Activated T-cell treated with anti-CD3 and anti-CD28 coated beads for 1 hour (primary cell): ENCODE data around the gene GNB5.
A peak's percentile ranks its signal among the peaks of the same experiment; 100 is the strongest.
"Not testable (repeated sequence)": the region's sequence is repeated elsewhere in the genome, so short reads cannot be mapped to it uniquely, and the experiment has no call there.

Experiments used
- DNase-seq: peaks from one replicate; pipeline ENCODE4 v3.0.0-alpha.2; 2020; ENCODE audit warnings: low read depth

Gene GNB5

DNA sequence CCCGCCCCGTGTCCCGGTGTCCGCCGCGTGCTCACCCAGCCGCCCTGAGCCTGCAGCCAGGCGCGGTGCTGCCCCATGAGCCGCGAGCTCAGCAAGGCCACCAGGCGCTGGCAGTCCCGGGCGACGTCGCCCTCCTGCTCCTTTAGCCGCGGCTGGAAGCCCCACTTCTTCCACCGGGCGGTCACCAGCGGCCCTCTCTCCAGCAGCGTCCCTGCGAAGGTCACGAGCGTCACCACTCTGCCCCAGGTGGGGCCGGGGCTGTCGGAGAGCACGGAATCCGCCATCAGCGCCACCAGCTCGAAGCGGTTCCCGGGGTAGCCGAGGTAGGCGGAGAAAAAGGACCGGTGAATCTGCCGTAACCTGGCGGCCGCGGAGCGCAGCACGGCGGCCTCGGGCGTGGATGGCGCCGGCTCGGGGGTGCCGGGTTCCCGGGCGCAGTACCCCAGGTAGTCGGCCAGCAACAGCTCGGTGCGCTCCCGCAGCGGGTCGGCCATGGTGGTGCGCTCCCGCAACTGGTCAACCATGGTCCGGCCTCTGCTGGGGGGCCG, 78.9 kb downstream of the GNB5 start:
- peak; percentile 37 for DNase-seq

DNA sequence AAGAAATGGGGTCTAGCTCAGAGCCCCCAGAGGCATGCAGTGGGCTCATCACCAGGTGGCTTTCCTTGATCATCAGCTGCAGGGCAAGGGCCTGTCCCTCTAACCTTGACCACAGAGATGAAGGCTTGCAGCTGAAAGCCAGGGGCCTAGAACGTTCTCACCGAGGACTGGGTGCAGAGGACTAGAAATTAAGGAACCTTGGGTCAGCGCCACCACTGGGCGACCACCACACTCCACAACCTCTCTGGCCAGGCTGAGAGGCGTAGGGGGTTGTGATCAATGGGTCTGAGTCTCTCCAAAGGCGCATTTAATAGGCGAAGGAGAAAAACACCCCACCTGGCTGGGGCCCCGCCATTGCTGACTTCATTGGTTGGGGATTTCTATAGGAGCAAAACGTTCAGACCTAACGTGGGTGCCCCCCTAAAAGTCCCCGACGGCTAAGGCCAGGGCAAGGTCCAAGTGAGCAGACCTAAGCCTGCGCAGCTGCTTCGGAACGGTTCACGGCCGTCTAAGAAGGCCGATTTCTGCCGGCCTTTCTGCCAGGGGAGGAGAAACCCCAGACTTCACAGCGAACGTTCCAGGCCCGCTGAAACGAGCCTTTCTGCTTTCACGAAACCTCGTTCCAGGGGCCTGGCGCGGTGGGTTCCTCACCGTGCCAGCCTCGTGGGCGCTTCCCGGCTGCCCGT, 79.5 kb downstream of the GNB5 start:
- no peak for DNase-seq

DNA sequence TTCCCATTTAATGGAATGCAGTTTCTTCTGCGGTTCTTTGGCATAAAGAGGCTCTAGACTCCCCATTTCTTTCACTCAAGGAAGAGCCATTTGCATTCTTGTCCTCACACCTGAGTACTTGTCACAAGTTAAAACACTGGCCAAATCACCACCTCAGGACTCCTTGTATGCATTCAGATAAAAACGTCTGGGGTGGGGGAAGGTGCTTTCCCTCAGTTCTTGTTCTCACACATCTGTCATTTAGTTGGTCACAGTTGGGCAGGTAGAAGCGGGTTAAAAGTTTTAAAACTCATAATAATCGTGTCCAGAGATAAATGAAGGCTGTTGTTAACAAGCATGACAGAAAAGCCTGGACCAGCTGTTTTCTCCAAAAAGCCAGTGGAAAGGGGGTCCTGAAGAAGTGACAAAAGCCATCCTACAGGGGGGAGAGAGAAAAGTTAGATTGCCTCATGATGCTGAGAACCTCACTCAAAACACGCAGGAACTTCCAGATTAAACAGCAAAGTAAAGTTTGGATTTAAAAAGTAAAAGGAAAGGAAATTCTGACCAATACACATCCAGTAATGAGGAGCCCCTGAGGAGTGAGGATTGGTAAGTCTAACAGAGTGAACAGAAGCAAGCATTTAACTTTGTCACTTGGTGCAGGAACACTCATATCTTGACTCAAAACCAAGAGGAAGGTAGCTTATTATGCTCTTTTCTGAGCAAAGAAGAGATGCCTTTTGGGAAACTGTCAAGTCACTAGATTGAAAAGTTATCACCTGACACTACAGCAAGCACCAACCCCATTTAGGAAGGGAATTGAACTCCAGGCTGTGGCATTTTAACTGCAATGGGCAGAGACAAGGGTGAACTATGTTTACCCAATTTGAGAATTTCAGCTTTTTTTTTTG, 81.4 kb downstream of the GNB5 start:
- DNase-seq = no peak

DNA sequence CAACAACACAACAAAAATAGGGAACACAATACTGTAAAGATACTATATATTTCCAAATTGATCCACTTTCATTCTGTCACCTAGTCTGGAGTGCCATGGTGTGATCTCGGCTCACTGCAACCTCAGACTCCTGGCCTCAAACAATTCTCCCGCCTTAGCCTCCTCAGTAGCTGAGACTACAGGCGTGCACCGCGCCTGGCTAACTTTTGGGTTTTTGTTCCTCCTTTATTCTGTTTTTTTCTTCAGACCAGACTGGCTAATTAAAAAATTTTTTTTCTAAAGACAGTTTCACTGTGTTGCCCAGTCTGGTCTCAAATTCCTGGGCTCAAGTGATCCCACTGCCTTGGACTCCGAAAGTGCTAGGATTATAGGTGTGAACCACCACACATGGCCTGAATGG, 84.0 kb downstream of the GNB5 start:
- DNase-seq = no peak

DNA sequence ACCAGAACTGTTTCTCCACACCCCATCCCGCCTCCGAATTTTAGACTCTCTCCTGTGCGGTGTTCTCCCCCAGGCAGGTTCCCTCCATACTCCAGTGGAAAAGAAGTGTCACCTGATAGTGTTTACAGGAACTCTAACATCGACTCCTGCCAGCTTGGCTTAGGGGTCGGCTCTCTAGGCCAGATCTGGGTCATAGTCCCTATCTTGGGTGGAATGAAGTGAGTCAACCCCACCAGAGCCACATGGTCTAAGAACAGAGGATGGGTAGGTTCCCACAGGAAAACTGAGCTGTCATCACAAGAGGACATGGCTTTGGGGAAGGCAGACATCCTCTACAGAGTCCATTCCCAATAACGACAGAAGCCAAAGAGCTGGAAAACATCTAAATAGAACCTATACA, 84.6 kb downstream of the GNB5 start:
- DNase-seq = no peak

DNA sequence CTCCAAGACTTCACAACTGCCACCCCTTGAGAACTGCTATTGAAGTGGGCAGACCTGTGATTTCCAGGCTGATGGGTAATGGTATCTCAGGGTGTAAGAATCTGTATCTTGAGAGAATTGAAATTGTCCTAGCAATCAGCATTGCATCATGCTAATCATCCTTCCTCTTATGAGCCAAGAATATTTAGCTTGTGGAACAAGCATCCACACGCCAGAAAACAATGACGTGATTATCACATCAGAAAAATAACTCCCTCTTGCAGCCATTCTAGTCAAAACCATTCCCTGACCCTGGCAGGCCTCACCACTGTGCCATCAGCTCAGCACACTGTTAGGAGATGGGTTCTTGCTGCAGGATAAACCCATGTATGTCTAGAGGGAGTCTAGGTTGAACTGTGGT, 85.3 kb downstream of the GNB5 start:
- DNase-seq = no peak

DNA sequence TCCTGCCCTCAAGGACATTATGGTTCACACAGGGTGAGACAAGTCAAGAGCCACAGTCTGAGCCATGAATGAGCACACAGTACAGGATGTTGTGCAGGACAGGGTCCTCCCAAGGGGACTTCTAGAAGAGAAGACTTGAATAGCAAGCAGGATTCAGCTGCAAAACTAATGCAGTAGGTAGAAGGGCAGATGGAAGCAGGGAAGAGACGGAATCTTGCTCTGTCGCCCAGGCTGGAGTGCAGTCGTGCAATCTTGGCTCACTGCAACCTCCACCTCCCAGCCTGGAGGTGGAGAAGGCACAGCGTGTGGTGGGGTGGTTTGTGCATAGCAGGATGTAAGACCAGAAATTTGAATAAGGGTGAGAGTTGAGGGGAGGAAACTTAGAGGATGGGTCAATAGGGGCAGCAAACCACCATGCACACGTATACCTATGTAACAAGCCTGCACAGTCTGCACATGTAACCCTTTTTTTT, 86.6 kb downstream of the GNB5 start:
- DNase-seq = no peak

DNA sequence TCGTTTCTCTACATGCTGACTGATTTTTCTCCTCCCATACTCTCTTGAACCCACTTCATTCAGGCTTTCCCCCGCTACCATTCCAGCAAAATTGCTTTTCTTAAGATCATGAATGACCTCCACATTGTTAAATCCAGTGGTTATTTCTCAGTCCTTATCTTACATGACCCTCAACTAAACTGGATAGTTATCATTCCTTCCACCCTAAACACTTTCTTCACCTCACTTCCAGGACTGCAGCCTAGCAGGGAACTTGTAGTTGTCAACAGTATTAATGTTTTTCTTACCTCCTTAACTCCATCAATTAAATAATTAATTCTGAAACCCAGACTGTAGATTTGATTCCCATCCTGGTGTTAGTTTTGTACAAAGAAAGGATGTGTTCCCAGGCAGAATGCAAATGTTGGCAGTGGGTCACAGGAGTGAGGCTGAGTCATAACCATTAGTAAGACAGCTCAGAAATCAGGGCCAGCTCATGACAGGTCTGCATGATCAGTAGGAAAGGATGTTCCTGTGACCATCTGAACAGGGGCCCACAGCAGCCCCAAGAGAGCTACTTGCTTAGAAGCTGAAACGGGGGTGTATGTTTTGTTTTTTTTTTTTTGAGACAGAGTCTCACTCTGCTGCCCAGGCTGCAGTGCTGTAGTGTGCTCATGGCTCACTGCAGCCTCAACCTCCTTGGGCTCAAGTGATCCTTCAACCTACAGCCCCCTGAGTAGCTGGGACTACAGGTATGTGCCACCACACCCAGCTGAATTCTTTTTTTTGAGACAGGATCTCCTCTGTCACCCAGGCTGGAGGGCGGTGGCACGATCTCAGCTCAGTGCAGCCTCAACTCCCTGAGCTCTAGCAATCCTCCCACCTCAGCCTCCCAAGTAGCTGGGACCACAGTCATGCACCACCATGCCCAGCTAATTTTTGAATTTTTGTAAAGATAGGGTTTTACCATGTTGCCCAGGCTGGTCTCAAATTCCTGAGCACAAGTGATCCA, 87.7 kb downstream of the GNB5 start:
- DNase-seq = no peak

DNA sequence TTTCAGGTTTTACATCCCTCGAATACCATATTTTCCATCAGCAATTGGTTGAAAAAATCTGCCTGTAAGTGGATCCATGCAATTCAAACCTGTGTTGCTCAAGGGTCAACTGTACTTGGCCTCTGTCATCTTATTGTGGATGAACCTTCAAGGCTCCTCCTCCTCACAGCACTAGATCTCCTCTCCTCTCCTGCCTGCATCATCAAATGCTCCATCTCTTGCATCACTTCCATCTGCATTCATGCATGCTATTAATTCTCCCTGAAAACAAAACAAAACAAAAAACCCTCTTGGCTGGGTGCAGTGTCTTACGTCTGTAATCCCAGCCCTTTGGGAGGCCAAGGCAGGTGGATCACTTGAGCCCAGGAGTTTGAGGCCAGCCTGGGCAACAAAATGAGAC, 88.7 kb downstream of the GNB5 start:
- no peak for DNase-seq

DNA sequence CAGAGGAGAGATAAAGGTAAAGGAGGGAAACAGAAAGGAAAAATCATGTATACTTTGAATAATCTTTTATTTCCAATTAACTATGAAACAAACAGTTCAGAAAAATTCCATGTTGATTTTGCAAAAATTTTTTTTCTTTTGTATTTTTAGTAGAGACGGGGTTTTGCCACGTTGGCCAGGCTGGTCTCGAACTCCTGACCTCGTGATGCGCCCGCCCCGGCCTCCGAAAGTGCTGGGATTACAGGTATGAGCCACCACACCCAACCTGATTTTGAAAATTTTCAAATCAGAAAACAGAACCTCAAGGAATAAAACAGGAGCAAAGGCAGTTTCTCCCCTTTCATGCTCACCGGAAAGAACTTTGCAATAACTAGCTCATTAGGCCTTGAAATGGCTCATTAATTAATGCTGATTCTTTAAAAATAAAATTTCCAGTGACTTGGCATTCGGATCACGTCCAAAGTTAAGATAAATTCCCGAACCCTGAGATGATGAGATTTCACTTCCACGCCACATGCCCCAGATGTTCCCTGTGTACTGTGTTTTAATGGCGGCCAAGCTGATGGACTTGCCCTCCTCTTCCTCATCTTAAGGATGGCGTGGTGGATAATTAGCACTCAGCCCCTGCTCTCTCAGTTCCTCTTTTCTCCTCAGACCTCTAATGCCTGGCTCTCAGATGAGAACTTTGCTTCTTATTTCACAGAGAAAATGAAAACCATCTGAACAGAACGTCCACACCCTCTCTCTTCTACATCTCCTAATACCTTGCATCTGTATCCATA, 89.5 kb downstream of the GNB5 start:
- no peak for DNase-seq

DNA sequence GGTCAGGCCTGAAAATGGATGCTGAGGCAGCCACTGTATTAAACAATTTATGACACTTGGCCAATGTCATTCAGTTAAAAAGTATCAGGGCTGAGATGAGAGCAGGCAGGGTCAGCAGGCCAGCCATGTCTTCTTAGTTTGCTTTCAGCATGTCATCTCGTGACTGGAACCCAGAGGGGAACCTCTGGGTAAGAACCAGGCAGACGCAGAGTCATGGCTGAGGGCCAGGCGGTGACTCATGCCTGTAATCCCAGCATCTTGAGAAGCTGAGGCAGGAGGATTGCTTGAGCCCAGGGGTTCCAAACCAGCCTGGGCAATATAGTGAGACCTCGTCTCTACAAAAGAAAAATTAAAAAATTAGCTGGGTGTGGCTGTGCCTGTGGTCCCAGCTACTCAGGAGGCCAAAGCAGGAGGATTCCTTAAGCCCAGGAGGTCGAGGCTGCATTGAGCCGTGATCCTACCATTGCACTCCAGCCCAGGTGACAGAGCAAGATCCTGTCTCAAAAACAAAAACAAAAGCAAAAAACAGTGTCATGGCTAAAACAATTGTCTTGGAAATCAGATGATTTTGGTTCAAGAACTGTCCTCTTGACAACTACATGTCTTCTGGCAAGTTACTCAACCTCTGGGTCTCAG, 90.3 kb downstream of the GNB5 start:
- DNase-seq = no peak

DNA sequence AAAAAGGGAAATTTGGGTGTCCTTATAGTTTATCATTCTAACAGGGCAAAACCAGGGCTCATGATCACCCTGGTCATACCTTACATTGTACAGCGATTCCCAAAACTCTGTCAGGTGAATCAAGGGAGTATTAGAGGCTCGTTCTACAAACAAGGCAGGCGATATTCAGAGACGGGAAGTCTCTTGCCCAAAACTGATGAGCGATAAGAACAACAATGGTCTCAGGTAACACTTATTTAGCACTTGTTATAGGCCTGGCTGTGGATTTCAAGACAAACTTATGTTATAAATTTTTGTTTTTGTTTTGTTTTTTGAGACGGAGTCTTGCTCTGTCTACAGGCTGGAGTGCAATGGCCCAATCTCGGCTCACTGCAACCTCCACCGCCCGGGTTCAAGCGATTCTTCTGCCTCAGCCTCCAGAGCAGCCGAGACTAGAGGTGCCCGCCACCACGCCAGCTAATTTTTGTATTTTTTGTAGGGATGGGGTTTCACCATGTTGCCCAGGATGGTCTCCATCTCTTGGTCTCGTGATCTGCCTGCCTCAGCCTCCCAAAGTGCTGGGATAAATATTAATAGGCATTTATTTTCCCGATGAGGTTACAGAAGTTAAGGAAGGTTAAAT, 91.4 kb downstream of the GNB5 start:
- DNase-seq = no peak

DNA sequence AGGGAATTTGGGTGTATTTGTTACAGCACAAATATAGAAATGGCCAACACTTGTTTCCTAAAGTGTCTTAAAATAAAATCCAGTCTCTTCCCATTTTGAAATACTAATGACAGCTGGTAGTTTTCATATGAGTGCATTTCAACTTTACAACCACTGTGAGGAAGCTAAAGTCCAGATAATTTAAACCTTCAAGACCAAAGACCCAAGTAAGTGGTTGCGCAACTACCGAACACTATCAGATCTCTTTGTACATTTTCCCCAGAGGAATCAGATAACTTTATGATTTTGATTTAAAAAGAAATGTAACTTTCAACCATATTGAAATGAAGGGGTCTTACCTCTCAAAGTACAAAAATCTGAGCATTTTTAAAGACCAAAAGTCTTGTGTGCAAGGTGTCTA, 92.9 kb downstream of the GNB5 start:
- no peak for DNase-seq

DNA sequence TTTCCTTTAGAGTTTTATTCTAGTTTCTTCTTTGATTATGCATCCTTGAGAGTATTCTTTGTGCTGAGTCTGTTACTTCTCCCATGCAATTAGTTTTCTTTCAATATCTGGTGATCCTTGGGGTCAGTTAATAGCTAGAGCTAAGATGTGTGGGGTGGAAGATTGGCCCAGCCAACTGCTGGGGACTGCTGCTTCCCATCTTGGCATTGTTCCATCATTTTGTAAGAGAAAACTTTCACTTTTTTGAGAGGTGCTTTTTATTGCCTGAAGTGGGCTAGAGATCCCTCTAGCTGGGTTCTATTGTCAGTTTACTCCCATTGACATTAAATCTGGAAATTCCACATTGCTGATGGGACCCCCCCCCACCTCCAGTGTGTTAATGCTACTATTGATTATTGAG, 94.0 kb downstream of the GNB5 start:
- no peak for DNase-seq

DNA sequence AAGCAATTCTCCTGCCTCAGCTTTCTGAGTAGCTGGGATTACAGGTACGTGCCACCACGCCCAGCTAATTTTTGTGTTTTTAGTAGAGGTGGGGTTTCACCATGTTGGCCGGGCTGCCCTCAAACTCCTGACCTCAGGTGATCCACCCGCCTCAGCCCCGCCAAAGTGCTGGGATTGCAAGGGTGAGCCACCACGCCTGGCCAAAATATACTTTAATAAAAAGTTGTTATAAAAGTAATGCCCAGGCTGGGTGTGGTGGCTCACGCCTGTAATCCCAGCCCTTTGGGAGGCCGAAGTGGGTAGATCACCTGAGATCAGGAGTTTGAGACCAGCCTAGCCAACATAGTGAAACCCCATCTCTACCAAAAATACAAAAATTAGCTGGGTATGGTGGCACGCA, 94.7 kb downstream of the GNB5 start:
- not testable (repeated sequence) for DNase-seq

DNA sequence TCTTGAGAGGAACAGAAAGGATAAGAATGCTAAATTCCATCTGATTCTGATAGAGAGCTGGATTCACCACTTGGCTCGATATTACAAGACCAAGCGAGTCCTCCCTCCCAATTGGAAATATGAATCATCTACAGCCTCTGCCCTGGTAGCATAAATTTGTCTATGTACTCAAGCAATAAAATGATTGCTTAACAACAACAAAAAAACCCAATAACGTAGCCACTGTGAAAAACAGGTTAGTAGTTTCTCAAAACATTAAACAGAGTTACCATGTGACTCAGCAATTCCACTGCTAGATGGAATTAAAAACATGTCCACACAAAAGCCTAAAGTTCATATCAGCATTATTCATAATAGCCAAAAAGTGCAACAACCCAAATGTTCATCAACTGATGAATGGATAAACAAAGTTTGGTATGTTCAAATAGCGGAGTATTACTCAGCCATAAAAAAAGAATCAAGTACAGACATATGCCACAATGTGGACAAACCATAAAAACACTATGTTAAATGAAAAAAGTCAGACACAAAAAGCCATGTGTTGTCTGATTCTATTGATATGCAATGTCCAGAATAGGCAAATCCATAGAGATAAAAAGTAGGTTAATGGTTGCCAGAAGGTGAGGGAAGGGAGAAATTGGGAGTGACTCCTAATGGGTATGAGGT, 95.5 kb downstream of the GNB5 start:
- DNase-seq = no peak

DNA sequence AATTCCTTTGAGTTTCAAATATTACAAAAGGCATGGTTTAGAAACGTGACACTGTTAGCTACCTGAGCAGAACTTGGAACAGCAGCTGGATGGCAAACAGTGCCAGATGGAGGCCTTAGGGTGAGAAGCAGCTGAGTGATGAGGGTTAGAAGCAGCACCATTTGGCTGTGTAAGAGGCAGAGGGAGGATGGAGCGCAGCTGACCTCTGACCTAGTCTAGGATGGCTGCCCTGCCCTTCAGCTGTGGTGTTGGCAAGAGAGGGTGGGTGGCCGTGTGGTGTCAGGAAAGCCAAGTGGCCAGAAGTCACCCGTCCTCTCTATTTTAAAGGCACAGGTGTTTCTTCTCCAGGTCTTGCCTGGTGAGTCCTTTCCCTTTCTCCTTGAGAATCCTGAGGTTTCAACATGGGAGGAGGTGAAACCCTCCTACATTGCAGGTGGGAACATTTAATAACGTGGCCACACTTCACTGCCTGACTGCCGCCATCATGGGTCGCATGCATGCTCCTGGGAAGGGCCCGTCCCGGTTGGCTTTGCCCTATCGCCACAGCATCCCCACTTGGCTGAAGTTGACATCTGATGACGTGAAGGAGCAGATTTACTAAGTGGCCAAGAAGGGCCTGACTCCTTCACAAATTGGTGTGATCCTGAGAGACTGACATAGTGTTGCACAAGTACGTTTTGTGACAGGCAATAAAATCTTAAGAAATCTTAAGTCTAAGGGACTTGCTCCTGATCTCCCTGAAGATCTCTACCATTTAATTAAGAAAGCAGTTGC, 96.2 kb downstream of the GNB5 start:
- DNase-seq = no peak

DNA sequence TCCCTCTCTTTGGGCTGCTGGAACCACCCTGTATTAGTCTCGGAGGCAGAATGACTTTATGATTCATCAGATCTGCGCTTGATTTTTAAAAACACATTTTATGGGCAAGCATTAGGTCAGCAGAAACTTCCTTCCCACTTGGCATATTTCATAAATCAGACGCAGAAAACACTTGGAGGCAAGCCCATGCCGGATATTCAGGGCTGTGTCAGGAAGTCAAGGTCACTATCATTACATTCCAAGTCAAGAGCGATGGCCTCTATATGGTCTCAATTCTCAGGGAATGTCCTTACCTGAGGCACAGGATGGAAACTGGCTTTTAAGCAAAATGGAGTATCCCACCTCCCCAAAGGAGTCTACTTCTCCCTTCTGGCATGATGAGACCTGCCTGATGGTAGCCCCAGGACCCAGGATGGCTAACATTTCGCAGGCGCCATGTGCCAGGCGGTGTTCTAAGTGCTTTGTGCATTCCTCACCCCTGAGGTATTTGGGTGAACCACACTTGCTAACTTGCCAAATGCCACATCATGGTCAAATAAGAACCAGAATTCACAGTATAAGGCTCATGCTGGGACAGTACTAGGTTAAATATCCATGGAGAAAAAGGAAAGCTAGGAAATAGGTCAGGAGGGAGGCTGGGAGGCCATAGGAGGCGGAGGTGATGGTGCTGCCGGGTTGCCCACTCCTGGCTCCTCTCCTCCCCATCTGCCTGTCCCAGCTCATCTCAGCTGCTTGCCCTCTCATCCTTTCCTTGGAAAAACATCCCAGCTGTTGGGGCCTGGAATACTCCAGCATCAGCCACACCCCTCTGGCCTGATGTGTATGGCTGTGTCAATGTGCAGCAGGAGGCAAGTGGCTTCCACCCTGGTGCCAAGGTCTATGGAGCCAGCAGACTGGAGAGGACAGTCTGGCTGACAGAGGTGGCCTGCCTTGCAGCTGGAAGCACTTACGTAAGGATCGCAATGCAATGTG, 97.4 kb downstream of the GNB5 start:
- no peak for DNase-seq
